Kidney epithelial cell (primary cell): ENCODE data around the gene ASTN1. TPM values are rescaled to one million over a fixed set of nuclear protein-coding genes. Genes with fewer than 3 reads are reported as not detected.
"Not testable (repeated sequence)": the region's sequence is repeated elsewhere in the genome, so short reads cannot be mapped to it uniquely, and the experiment has no call there.

ENCODE experiments used
- DNase-seq: peaks from one replicate; pipeline ENCODE4 v3.0.0-alpha.2; 2010; ENCODE audit warnings: low read depth
- H3K27me3 ChIP-seq: 2 replicates; pipeline ENCODE4 v1.6.0; 2011; ENCODE audit warnings: low read length; ENCODE audit not compliant: control insufficient read depth, insufficient read depth
- H3K36me3 ChIP-seq: 2 replicates; pipeline ENCODE4 v1.5.1; 2011; ENCODE audit warnings: low read length; ENCODE audit not compliant: control insufficient read depth, insufficient read depth
- H3K4me3 ChIP-seq: 2 replicates; pipeline ENCODE4 v1.5.1; 2011; ENCODE audit warnings: low read depth, mild to moderate bottlenecking, control low read depth, low read length
- CTCF ChIP-seq: IDR thresholded peaks from 2 replicates; pipeline ENCODE4 v1.5.1; 2011; ENCODE audit warnings: mild to moderate bottlenecking, moderate library complexity, low read length, control low read depth, inconsistent platforms; ENCODE audit not compliant: insufficient read depth, poor library complexity, severe bottlenecking
- total RNA-seq: library from RNA; depleted of rRNA; stranded (reverse); fragments of >200 nt; gene quantifications from 2 replicates; pipeline ENCODE4 v1.2.3, GENCODE V29; 2015

The ASTN1 gene
- total RNA-seq, 1 donor from 2014 or later, result 0.21 TPM

GRCh38 chr1:177080564-177080963 is 83.9 kb downstream of the ASTN1 start:
- TF ChIP-seq CTCF, result no peak
- Histone ChIP-seq H3K36me3 (no peaks in the 10 kb centered on the region), H3K4me3 (no peak overlapping the region), H3K27me3 (no peaks in the 10 kb centered on the region)
- DNase-seq, result no peak

- Histone ChIP-seq H3K27me3 (no peaks in the 10 kb centered on the region), H3K4me3 (no peak overlapping the region), H3K36me3 (no peaks in the 10 kb centered on the region)
- peak; percentile 31 for DNase-seq
- TF ChIP-seq CTCF, result no peak
These were observed 86.6 kb downstream of the ASTN1 start for GRCh38 chr1:177077734-177078499.

- Histone ChIP-seq H3K4me3 (no peak overlapping the region), H3K27me3 (no peaks in the 10 kb centered on the region), H3K36me3 (no peaks in the 10 kb centered on the region)
- DNase-seq, result no peak
- TF ChIP-seq CTCF, result no peak
These were observed 87.5 kb downstream of the ASTN1 start for GRCh38 chr1:177077006-177077405.

GRCh38 chr1:177074811-177075210 is 89.7 kb downstream of the ASTN1 start:
- H3K27me3 ChIP-seq, H3K36me3 ChIP-seq, H3K4me3 ChIP-seq, DNase-seq: not testable (repeated sequence)

GRCh38 chr1:177069490-177069889 is 95.0 kb downstream of the ASTN1 start:
- Histone ChIP-seq H3K36me3 (no peaks in the 10 kb centered on the region), H3K27me3 (no peaks in the 10 kb centered on the region), H3K4me3 (no peak overlapping the region)
- DNase-seq, result no peak
- TF ChIP-seq CTCF, result no peak

GRCh38 chr1:177067752-177068410 is 96.6 kb downstream of the ASTN1 start:
- H3K27me3 ChIP-seq, result no peaks in the 10 kb centered on the region
- no peak for TF ChIP-seq CTCF
- H3K4me3 ChIP-seq, result no peak overlapping the region
- no peak for DNase-seq
- H3K36me3 ChIP-seq, result no peaks in the 10 kb centered on the region
